A673 (cell line): ENCODE data around the gene PTTG1.

Experiments used
- EZH2 ChIP-seq: fragments of 200-600 bp; sonication (generic); IDR thresholded peaks from 2 replicates; pipeline ENCODE4 v1.6.1; 2017; ENCODE audit warnings: borderline replicate concordance, low read depth, mild to moderate bottlenecking, mixed read lengths, antibody characterized with exemption, low read length; ENCODE audit not compliant: poor library complexity, severe bottlenecking
- TF ChIP-seq, protein P1 (sequence below): fragments of 300-800, 200-600 bp; sonication (generic); conservative IDR thresholded peaks from 2 replicates; pipeline ENCODE4 v1.5.1; 2017; ENCODE audit warnings: low read depth, mild to moderate bottlenecking, antibody characterized with exemption, low read length, moderate library complexity, mixed read lengths

DNA sequence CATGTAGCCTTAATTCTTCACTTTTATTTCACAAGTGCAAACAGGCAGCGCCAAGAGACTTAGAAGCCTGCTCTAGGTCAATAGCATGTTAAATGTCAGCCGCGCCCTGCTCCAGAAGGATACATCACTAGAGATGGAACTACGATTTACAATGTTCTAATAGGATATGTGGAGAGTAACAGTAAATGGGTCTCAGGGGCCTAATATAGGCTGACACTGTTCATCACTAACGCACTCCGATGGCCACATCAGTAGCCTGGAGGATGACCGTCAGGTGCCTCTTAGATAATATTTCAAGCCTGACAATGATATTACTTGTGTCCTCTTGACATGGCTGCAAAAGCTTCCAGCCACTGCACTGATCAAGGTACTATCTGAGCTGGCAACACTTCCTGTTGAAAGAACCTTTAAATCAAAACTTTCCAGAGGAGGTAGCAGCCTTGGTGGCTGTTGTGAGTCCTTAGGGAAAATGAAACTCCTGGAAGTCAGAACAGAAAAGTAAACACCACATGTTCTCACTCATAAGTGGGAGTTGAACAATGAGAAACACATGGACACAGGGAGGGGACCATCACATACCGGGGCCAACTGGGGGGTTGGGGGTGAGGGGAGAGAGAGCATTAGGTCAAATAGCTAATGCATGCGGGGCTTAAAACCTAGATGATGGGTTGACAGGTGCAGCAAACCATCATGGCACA lies 35.0 kb downstream of the PTTG1 start:
- no peak for TF ChIP-seq EZH2
- TF ChIP-seq, protein P1, sequence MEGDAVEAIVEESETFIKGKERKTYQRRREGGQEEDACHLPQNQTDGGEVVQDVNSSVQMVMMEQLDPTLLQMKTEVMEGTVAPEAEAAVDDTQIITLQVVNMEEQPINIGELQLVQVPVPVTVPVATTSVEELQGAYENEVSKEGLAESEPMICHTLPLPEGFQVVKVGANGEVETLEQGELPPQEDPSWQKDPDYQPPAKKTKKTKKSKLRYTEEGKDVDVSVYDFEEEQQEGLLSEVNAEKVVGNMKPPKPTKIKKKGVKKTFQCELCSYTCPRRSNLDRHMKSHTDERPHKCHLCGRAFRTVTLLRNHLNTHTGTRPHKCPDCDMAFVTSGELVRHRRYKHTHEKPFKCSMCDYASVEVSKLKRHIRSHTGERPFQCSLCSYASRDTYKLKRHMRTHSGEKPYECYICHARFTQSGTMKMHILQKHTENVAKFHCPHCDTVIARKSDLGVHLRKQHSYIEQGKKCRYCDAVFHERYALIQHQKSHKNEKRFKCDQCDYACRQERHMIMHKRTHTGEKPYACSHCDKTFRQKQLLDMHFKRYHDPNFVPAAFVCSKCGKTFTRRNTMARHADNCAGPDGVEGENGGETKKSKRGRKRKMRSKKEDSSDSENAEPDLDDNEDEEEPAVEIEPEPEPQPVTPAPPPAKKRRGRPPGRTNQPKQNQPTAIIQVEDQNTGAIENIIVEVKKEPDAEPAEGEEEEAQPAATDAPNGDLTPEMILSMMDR: no peak
